ENCODE measurements around the gene FXYD4.

FXYD4 gene

GRCh38 chr10:43403911-43404703, 32.7 kb downstream of the FXYD4 start:
- H3K4me3 ChIP-seq (ENCODE audit: low read length): no peak overlapping the region
- TF ChIP-seq CTCF (conservative IDR thresholded peaks at IDR 0.05; ENCODE audit: low read depth, low read length): no peak
- no peak for DNase-seq (ENCODE audit: low read depth)

- DNase-seq (ENCODE audit: low read depth): no peak
- H3K4me3 ChIP-seq (ENCODE audit: low read length): no peak overlapping the region
- no peak for TF ChIP-seq CTCF (conservative IDR thresholded peaks at IDR 0.05; ENCODE audit: low read depth, low read length)
Measured at GRCh38 chr10:43404704-43405084, 33.3 kb downstream of the FXYD4 start.

- TF ChIP-seq CTCF (conservative IDR thresholded peaks at IDR 0.05; ENCODE audit: low read depth, low read length): no peak
- peak overlapping the region; percentile 72 for H3K4me3 ChIP-seq (ENCODE audit: low read length)
- DNase-seq (ENCODE audit: low read depth): no peak
Measured at GRCh38 chr10:43407148-43407575, 35.7 kb downstream of the FXYD4 start.

DNA sequence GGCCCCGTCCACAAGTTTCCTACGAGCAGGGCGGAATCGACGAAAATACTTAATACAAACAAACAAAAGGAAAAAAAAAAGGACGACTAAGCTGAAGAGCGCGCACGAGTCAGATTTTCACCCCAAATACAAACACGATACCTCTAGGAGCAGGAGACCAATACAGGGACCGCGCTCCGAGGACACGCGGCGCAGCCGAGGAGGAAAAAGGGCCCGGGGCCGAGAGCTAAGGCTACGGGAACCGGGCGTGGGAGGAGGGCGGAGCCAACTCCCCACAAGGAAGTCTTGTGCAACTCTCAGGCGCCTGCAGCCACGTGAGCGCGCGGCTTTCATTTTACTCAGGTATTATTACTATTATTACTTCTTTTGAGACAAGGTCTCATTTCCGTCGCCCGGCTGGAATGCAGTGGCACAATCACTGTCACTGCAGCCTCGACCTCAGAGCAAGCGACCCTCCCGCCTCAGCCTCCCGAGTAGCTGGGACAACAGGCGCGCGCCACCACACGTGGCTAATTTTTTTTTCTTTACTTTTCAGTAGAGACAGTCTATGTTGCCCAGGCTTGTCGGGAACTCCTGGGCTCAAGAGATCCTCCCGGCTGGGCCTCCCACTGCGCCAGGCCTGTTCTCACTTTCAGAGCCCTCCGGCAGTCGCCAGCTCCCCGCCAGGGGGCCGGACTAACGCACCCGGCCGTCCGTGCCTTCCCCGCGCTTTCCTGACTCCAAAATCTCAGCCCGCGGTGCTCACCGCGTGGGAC, 36.3 kb downstream of the FXYD4 start:
- peak overlapping the region; percentile 72 for H3K4me3 ChIP-seq (ENCODE audit: low read length)
- DNase-seq (ENCODE audit: low read depth): peak; percentile 74
- TF ChIP-seq CTCF (conservative IDR thresholded peaks at IDR 0.05; ENCODE audit: low read depth, low read length): peak; percentile 57

DNA sequence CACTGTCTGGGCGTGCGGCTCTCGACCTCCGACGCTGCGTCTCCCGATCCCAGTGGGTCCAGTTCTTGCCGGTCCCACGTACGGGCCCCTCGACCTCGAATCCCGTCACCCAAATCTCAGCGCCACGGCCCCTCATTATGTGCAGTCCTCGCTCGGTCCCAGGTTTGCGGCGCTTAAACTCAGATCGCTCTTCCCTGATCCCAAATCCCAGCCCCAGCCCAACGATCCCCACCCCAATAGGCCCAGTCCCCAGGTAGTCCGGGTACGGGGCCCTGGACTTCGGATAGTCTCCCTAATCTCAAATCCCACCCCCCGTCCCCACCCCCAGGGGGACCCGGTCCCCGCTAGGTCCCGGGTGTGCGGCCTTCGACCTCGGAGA, 36.9 kb downstream of the FXYD4 start:
- DNase-seq (ENCODE audit: low read depth): no peak
- TF ChIP-seq CTCF (conservative IDR thresholded peaks at IDR 0.05; ENCODE audit: low read depth, low read length): no peak
- H3K4me3 ChIP-seq (ENCODE audit: low read length): peak overlapping the region; percentile 72

- TF ChIP-seq CTCF (conservative IDR thresholded peaks at IDR 0.05; ENCODE audit: low read depth, low read length): no peak
- peak; percentile 79 for DNase-seq (ENCODE audit: low read depth)
- peak within 1 kb of the TSS; percentile 72 for H3K4me3 ChIP-seq (ENCODE audit: low read length)
Measured at GRCh38 chr10:43408710-43409384, 37.4 kb downstream of the FXYD4 start, which contains the start of gene HNRNPF. HNRNPF (minus strand) TSS chr10:43409186; CDS start chr10:43387884, 21,302 bp downstream.

All from retinal pigment epithelial cell (primary cell).